ENCODE data around the gene RIOX2. TPM values are rescaled to one million over a fixed set of nuclear protein-coding genes. Genes with fewer than 3 reads are reported as not detected.

The RIOX2 gene
- total RNA-seq: 33.3 and 38.9 TPM in 2 replicates

DNA sequence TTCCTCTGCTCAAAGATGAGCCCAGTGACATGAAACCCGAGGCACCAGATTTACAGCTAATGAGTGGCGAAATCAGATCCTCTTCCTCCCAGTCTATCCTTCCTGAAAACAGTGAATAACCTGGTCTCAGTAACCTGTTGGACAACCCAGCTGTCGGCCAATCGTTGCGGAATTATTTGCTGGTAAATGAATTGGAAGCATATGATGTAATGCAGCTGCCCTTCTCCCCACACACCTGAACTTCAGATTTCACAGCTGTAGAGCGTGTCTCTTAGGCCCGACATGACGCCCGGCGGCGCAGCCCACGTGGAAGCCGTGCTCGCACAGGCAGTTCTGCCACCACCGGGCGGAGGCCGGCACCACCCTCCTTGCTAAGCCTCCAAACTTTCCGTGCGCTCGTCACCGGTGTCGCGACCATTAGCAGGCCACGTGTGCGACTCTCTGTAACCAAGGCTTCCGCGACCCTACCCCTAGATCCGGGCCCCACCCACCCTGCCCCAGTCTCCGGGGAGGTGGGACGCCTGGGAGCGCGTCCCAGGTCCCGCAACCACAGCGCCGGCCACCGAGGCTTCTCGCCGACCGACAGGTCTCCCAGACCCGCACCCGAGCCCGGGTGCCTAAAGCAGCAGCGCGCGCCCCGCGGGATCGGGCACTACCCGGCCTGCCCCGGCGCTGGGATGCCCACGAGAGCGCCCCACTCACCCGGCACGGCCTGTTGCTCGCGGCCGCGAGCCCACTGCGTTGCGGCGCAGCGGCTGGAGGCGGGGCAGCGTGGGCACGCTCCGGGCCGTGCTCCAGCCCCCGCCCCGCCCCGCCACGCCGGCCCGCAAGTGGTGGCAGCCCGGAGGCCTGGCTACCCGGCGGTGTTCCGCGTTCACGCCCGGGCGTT, at the start of gene RIOX2:
Gene RIOX2, minus strand, starts transcription at position 753 of the 889 bp plus-strand sequence. CDS start 4,838 bp downstream, outside the sequence.

Other genes with a start within 250 kb of the RIOX2 start
- 8.7 and 10.9 TPM in 2 replicates for gene ARL6, start 207.7 kb downstream of the RIOX2 start, total RNA-seq
- 34.2 and 42.7 TPM in 2 replicates for gene CRYBG3, start 150.4 kb downstream of the RIOX2 start, total RNA-seq
- not detected in 2 replicates for gene GABRR3, start 62.9 kb upstream of the RIOX2 start, total RNA-seq
- not detected in 2 replicates for gene OR5AC2, start 114.7 kb upstream of the RIOX2 start, total RNA-seq
- not detected in 2 replicates for gene OR5H1, start 158.3 kb upstream of the RIOX2 start, total RNA-seq
- gene OR5H14, start 175.0 kb upstream of the RIOX2 start, total RNA-seq: not detected in 2 replicates
- gene OR5H15, start 194.3 kb upstream of the RIOX2 start, total RNA-seq: not detected in 2 replicates